Measurements from ENCODE around the gene ANKRD45.
"Not testable (repeated sequence)": the region's sequence is repeated elsewhere in the genome, so short reads cannot be mapped to it uniquely, and the experiment has no call there.

ANKRD45 gene

GRCh38 chr1:173570370-173571007 is 99.2 kb downstream of the ANKRD45 start:
- no peak for DNase-seq

DNA sequence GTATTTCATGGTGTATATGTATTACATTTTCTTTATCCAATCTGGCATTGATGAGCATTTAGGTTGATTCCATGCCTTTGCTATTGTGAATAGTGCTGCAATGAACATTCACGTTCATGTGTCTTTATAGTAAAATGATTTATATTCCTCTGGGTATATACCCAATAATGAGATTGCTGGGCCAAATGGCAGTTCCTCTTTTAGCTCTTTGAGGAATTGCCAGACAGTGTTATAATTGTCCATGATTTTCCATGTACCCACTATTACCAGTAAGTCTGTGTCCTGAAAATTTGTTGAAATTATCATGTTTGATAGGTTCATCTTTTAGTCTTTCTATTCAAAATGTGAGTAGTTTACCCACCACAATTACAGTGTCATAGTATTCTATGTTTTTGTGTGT is 101.2 kb downstream of the ANKRD45 start:
- no peak for DNase-seq

GRCh38 chr1:173563846-173564245 is 105.8 kb downstream of the ANKRD45 start:
- DNase-seq, result not testable (repeated sequence)

DNA sequence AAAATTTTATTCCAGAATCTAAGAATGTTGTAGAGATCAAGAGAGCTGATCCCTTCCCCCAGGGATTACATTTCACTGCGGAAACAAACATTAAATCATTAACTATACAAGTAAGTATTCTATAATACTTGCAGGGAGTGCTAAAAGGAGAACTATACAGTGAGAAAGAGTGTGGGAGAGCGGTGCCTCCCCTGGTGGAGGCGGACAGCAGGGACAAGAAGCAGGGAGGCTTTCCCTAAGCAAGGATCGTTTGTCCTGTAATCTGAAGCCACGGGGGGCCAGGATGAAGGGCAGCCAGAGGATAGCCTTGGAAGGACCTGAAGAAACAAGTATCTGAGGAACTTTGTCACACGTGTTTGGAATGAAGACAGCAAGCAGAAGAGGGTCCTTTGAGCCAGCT is 106.8 kb downstream of the ANKRD45 start:
- DNase-seq, result no peak

GRCh38 chr1:173561263-173561662 is 108.4 kb downstream of the ANKRD45 start:
- DNase-seq, result no peak

DNA sequence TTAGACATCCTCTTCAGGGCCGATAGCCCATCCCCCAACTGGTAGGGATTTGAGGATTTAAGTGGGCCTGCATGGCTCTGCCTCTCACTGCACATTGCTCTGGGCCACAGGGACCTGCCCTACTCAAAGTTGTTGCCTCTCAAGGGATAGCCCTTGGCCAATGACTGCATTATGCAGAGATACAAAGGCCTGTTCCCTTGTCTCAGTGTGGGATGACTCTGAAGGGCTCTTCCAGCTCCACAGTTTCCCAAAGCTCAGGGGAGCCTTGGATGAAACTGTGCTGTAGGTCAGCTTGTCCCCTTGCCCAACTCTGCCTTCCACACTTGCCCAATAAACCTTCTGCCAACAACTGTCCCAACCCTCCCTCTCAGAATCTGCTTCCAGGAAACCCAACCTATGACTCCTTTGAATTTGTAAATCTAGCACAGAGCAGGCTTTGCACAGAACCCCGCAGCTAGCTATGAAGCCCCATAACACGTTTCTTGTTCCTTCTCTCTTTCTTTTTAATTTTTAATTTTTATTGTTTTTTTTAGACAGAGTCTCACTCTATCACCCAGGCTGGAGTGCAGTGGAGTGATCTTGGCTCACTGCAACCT is 109.3 kb downstream of the ANKRD45 start:
- DNase-seq, result no peak
